Tibial artery (tissue), 4 donors: ENCODE results near the gene SRI.

ENCODE experiments used
- DNase-seq, 2 donors: peaks; one replicate each; pipeline ENCODE4 v3.0.0-alpha.2; 2019
- H3K27ac ChIP-seq, 2 donors: fragments of 200-600 bp; sonication (generic) in 1 of 2; 1 replicate in 1 of 2; 2 replicates in 1 of 2; pipeline ENCODE4 v1.5.1; 2018 to 2019; ENCODE audit warnings: mild to moderate bottlenecking in 1 of 2
- H3K27me3 ChIP-seq, 2 donors: fragments of 200-600 bp; sonication (generic) in 1 of 2; one replicate each; pipeline versions ENCODE4 v1.5.1 to v1.6.0; 2016 to 2019
- H3K36me3 ChIP-seq, 3 donors: fragments of 200-600 bp; sonication (generic) in 2 of 3; one replicate each; pipeline ENCODE4 v1.5.1; 2016 to 2019; ENCODE audit warnings: mild to moderate bottlenecking in 2 of 3
- H3K4me1 ChIP-seq, 4 donors: fragments of 200-600 bp; sonication (generic) in 2 of 4; 1 replicate in 3 of 4; 2 replicates in 1 of 4; pipeline ENCODE4 v1.5.1; 2016 to 2019
- H3K4me3 ChIP-seq, 2 donors: fragments of 200-600 bp; sonication (generic) in 1 of 2; 1 replicate in 1 of 2; 2 replicates in 1 of 2; pipeline ENCODE4 v1.5.1; 2018 to 2019; ENCODE audit warnings: mild to moderate bottlenecking in 2 of 2
- H3K9me3 ChIP-seq, 3 donors: fragments of 200-600 bp; sonication (generic) in 1 of 3; one replicate each; pipeline ENCODE4 v1.5.1; 2016 to 2019
- CTCF ChIP-seq, 2 experiments: fragments of 200-600 bp in 1 of 2; fragments of 450-650 bp in 1 of 2; IDR thresholded peaks; one replicate each; pipeline ENCODE4 v1.5.1; 2017 to 2019; ENCODE audit warnings: antibody characterized with exemption in 2 of 2, mild to moderate bottlenecking in 1 of 2, moderate library complexity in 1 of 2
- intact Hi-C: fragments of 100-400 bp; cut with DNase I; formaldehyde crosslinking; loops from one replicate; pipeline ENCODE4 v1.15.0; 2023; ENCODE audit warnings: low total_unique reads

SRI gene

DNA sequence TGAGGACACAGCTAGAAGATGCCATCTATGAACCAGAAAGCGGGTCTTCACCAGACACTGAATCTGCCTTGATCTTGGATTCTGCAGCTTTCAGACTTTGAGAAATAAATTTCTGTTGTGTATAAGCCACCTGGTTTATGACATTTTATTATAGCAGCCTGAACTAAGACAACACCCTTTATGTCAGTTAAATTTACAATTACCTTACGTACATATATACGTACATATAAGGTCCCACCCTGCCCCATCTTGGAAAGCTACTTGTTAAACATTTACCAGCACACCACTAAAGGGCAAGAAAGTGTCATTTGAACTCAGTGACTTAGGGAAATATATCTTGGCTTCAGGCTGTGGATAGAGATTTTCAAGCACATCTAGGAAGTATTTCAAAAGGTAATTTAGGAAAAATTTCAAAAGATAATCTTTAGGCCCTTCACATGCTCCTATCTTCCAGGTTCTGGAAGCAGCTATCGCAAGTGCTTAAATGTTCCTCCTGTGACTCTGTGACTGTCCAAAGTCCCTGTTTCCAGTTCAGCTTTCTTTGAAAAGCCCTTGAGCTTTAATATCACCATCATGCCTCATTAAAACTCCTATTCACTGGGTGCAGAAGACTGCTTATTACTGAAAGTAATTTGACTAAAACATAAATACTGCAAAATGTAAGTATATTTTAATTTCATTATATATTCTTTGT lies 9.6 kb upstream of the SRI start:
- intact Hi-C loops = no loop called here
- Histone ChIP-seq H3K27me3 (no peaks in the 10 kb centered on the region), H3K4me1 (no peaks in the 10 kb centered on the region), H3K36me3 (no peaks in the 10 kb centered on the region), H3K27ac (no peak overlapping the region), H3K4me3 (no peak overlapping the region), H3K9me3 (peaks cover 0 to 6% (median 0%) of the 10 kb centered on the region in 3 donors)
- no peak for DNase-seq
- TF ChIP-seq CTCF (IDR thresholded peaks at IDR 0.05) = no peak

GRCh38 chr7:88226886-88227516 lies 7.2 kb upstream of the SRI start:
- Histone ChIP-seq H3K27ac (no peak overlapping the region), H3K4me3 (no peak overlapping the region)
- no peak for DNase-seq

GRCh38 chr7:88226201-88226600 lies 6.4 kb upstream of the SRI start:
- Histone ChIP-seq H3K27me3 (no peaks in the 10 kb centered on the region), H3K4me1 (peaks cover 0 to under 1% (median 0%) of the 10 kb centered on the region in 4 donors), H3K4me3 (no peak overlapping the region), H3K27ac (no peak overlapping the region), H3K36me3 (no peaks in the 10 kb centered on the region), H3K9me3 (peaks cover 0 to 6% (median 0%) of the 10 kb centered on the region in 3 donors)
- intact Hi-C loops = no loop called here
- no peak for DNase-seq
- TF ChIP-seq CTCF (IDR thresholded peaks at IDR 0.05) = no peak

More at GRCh38 chr7:88226886-88227516, 7.2 kb upstream of the SRI start:
- TF ChIP-seq CTCF (IDR thresholded peaks at IDR 0.05) = no peak
- Histone ChIP-seq H3K27me3 (no peaks in the 10 kb centered on the region), H3K4me1 (no peaks in the 10 kb centered on the region), H3K9me3 (peaks cover 0 to 6% (median 0%) of the 10 kb centered on the region in 3 donors), H3K36me3 (no peaks in the 10 kb centered on the region)
- intact Hi-C loops = no loop called here

GRCh38 chr7:88224601-88225275 lies 4.9 kb upstream of the SRI start:
- no peak for TF ChIP-seq CTCF (IDR thresholded peaks at IDR 0.05)
- no peak for DNase-seq
- intact Hi-C loops = no loop called here
- no peak overlapping the region for H3K4me3 ChIP-seq
- no peaks in the 10 kb centered on the region for H3K36me3 ChIP-seq
- no peak overlapping the region for H3K27ac ChIP-seq
- H3K27me3 ChIP-seq = no peaks in the 10 kb centered on the region
- peaks cover 0 to 6% (median 0%) of the 10 kb centered on the region in 3 donors for H3K9me3 ChIP-seq
- peaks cover 0 to 6% (median 0%) of the 10 kb centered on the region in 4 donors for H3K4me1 ChIP-seq

GRCh38 chr7:88223265-88223664 lies 3.4 kb upstream of the SRI start:
- DNase-seq = no peak
- no peak for TF ChIP-seq CTCF (IDR thresholded peaks at IDR 0.05)
- no peaks in the 10 kb centered on the region for H3K27me3 ChIP-seq
- no peak overlapping the region for H3K27ac ChIP-seq
- intact Hi-C loops = no loop called here
- no peak overlapping the region for H3K4me3 ChIP-seq
- peaks cover 0 to 5% (median 0%) of the 10 kb centered on the region in 3 donors for H3K9me3 ChIP-seq
- peaks cover 0 to 11% (median 0%) of the 10 kb centered on the region in 4 donors for H3K4me1 ChIP-seq
- H3K36me3 ChIP-seq = no peaks in the 10 kb centered on the region
